ENCODE data around the gene VPS41.

The VPS41 gene

DNA sequence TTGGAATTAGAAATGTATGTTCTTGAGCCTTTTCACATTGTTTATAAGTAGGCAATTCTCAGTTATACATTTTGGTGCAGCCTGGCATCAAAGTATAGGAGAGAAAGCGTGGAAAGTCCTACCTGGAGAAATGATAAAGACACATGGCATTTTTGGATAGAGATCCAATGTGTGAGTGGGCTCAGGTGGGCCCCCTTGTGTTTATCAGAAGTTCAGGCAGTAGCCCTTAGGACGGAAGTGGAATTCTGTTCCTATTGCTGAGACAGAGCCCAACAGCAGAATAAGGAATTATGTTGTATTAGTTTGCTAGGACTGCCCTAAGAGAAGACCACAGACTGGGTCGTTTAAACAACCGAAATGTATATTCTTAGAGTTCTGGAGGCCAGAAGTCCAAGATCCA is 192.6 kb downstream of the VPS41 start:
- DNase-seq, result no peak

DNA sequence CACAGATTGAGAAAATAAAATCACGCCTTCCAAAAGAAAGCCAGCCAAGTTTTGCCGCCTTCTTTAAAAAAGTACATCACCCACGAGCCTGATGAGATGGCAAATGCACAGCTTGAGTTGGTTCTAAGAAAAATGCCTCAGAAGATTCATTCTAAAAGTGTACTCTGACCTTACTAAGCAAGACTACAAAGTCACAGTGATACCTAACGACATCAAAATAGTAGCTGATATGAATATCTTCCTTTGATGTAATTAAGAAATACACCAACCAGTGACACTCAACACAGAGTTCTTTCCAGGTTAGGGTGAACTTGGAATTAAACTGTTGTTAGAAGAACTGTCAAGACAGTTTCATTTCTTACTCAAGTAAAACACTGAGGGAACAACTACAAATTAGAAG is 199.9 kb downstream of the VPS41 start:
- no peak for DNase-seq

DNA sequence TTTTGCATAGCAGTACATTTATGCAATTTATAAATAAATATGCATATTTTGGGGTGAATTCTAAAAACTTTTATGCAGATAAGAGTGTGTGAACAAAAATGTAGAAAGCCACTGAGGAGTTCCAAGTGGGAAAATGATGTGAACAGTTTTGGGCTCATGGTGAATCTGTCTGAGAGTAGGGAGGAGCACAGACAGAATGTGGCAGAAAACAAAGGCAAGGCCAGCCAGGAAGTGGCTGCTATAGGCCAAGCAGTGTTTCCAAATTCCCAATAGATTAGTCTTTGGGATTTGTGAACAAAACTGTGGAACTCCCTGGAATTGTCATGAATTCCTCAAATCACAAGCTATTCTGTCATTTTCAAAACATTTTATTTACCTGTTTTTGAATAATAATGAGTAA is 204.2 kb downstream of the VPS41 start:
- DNase-seq, result no peak

DNA sequence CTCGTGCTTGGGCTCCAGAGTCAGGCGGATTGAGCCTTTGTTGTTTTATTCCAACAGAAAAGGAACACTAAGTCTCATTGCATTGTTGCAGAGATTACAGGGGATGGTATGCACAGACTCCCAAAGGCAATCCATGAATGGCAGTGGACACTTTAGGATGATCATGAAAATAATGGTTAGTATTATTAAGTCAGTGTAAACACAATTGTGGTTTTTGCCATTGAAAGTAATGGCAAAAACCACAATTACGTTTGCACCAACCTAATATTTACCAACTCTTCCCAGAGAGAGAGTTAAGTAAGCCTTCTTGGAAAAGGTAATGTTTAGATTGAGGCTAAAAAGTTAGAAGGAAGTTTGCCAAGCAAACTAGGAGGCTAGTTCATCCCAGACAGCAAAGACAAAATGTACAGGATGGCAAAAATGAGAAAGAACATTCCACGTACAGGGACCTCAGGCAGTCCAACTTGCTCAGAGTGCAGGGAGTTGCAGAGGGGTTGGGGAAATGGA is 204.9 kb downstream of the VPS41 start:
- DNase-seq, result no peak

DNA sequence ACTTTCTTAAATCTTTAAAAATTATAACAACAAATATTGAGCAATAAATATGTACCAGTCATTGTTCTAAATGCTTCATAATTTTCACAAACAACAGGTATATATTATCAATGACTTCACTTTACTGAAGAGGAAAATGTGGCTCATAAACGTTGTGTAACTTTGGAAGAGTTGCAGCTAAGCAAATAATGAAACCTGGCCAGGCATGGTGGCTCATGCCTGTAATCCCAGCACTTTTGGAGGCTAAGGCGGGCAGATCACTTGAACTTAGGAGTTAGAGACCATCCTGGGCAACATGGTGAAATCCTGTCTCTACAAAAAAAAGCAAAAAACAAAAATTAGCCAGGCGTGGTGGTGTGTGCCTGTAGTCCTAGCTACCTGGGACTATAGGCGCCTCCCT is 205.9 kb downstream of the VPS41 start:
- DNase-seq, result no peak

DNA sequence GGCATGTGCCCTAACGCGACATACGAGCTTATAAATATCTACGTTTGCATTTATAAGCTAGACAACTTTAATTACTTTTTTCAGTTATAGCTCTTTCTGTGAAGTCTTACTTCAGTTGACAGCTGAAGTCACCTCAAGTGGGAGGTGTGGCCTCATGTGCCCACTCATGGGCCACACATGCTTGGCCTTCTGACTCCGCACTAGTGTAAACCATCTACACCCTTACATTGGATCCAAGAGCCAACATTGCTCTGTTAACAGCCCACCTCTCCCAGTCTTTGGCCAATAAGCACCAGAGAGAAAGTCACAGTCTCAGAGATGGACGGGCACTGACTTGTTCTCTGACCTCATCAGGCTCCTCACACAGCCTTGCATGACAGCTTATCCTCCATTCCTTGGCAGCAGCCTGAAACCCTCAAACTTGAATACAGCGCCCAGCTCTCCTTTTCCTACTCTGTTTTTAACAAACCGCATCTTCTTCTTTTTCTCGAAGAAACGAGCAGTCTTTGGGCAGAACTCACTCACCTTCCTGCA is 206.9 kb downstream of the VPS41 start:
- DNase-seq, result no peak

DNA sequence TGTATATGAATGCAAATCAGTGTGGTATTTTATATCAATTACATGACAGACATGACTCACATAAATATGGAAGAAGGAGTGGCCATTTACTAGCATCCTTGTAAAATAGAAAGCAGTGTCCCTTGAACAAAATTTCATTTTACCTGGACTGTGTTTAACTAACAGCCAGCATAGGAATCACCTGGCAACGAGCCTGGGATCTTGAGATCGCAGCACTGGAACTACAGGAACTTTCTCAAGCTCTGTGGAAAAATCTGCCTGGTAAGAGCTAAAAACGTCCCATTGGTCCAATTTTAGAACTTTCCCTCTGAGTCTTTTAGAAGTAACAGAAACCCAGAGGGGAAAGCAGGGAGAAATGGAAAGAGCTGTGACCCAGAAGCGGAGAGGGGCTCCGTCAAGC is 208.9 kb downstream of the VPS41 start:
- no peak for DNase-seq

DNA sequence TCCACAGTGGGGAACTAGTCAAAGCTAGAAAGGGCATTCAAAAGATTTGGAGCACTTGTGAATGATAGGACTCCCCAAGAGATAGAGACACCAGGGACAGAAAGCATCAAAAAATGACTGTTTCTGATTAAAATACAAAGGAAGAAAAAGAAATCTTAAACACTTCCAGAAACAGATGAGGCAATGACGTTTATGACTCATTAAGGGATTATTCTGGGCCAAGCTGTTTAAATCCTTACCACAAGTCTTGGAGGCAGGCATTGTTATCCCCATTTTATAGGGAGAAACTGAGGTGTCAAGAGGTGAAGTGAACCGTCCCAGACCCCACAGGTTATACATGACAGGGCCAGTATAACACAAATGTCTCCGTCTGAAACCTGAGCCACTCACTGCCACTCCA is 209.5 kb downstream of the VPS41 start:
- no peak for DNase-seq

DNA sequence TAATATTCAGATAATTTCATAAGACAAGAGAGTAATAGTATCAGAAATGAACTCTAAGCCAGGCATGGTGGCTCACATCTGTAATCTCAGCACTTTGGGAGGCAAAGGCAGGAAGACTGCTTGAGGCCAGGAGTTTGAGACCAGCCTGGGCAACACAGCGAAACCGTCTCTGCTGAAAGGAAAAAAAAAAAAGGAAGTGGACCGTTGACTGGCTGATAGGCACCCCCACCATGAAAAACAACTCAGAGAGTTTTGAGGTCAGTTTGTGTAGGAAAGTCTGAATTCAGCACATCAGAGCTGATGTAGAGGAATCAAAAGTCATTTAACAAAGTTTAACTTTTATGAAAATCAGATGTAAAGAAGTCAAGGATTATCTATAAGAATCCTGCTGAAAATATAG is 214.7 kb downstream of the VPS41 start:
- DNase-seq, result no peak

DNA sequence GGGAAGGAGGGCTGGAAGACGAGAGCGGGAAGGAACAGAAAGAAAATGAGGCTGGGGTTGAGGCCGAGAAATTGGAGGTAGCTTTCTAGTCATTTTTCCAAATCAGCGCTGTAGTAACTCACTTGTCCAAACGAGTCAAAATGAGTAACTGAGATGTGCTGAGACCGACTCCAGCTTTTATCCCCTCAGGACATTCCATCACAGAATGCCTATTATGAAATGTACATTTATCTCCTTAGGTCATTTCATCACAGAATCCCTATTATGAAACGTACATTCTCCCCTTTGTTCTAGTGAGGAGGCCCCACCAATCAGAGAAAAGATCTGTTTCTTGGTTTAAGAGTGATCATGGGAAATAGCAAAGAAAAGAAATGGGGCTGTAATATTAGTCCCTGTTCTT is 222.1 kb downstream of the VPS41 start:
- no peak for DNase-seq

DNA sequence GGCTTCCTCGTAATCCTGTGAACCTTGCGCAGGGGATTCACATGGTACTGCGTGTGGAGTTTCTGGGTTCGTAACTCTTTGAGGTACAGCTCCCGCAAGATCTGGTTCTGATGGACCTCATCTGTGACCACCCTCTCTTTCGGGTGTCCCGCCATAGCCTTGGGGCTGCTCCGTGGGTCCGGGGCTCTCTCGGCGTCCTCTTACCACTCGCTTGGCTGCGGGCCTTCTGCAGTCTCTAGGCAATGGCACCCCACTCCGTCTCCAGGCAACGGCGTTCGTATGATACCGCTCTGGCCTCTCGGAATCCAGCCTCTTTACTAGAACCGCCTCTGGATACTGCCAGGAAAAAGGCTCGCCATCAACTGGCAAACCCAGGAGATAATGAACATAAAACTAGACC is 223.1 kb downstream of the VPS41 start:
- no peak for DNase-seq

DNA sequence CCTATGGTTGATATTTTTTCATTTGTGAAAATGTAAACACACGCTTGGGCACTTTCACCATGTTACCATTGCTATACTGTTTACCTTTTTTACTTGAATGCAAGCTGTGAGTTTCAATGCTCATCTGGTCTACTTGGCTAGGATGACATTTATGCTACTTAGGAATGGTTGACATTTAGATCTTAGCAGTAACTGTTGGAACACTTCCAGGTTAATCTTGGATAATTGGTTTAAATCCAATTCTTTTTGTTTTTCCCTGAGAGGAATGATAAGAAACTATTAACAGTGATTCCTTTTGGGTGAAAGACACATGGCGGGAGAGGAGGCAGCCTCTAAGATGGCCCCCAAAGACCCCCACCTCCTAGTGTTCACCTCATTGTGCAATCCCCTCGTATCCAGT is 226.4 kb downstream of the VPS41 start:
- DNase-seq, result no peak

DNA sequence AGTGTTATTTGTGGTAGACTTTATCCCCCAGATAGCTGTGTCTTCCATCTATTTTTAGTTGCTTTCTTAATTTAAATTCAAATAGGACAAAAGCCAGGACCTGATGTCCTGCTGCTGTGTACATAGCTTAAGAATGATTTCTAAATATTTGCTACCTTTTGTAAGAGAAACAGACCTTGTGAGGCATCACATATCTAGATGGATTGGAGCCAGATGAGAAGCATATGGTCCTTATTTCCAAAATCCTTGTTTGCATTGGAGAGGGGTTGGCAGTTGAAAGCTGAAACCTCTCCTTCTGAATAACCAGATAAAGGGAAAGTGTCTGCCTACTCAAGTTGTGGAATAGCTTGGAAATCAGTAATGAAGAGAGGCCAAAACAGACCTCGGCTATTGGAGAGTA is 227.1 kb downstream of the VPS41 start:
- DNase-seq, result no peak

DNA sequence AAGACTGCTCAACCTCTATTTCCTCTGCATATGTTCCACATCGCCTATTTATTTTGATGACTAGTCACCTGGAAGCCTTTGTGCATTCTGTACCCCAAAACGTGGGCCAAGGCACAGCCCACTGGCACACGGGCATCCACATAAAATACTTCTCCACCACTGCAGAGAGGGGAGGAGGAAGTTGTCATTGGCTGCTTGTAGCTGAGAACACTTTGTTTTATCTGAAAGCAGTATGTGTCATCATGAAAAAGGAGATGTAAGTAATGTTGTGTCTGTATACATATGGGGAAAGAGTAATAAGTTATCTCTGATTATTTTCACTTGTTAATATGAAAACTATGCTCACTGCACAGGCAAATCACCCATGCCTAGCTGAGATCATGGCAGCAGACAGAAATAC is 229.6 kb downstream of the VPS41 start:
- no peak for DNase-seq

DNA sequence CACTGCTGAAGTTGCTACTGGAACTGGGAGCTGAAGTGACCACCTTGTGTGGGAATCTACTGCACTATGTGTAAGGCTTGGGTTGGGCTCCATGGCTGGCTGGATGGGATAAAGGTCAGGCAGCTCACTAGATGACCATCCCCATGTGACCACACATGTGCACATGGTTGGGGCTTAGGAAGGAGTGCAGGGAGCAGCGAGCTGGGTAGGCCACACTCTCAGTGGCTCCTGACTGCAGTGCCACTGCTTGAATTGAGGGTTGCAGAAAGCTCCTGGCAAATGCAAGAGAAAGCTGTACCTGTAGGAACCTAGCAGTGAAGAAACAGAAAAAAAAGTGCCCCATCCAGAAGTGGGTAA is 230.3 kb downstream of the VPS41 start:
- DNase-seq, result no peak

DNA sequence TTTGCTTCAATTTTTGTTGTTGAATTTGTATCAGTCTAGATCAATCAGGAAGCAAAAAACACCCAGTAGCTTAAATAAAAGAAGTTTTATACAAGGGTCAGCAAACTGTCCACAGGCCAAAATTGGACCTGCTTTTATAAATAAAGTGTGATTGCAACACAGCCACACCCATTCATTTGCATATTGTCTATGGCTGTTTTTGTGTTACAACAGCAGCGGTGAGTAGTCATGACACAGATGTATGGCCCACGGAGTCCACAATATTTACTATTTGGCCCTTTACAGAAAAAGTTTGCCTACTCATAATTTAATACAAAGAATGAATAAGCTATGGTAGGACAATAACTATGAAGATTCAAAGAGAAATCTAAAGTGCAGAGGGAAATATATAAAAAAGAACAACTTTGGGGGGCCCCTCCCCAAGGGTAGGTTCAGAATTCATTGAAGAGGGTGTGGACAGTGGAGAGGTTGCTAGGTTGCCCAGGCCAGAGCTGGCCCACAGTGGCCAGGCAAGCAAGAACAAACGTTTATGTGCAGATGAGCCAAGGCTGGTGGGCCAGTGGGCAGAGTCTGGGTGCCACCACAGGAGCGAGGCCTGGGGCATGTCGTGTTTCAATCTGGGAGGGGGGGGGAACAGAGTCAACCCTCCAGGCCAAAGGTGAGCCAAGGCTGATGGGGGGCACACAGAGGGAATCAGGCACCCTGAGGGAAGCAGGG is 230.9 kb downstream of the VPS41 start:
- DNase-seq, result no peak

DNA sequence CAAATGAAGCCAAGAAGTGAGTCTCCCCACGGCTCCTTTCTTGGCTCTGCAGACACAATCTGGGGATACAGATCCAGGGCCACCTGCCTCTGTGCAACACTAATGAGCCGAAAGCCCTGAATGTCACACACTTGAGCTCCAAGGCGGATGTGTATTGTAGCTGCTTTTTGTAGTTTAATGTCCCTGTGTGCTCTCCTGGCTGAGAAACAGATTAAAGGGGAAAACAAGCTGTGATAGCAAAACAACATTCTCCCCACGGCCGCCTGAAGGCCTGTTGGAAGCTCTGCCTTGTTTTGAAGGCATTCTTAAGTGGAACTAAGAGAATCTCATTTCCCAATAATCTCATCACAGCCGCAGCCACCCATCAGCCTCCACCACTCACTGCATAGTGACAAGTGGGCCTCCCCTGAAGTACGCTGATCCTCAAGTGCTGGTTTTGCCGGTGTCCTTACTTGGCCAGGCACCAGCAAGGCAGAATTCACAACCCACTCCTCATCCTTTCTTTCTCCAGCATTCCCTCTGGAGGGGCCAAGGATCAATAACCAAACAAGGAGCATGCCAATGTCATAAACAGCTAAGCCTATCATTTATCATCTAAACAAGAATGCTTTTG is 233.4 kb downstream of the VPS41 start:
- no peak for DNase-seq

DNA sequence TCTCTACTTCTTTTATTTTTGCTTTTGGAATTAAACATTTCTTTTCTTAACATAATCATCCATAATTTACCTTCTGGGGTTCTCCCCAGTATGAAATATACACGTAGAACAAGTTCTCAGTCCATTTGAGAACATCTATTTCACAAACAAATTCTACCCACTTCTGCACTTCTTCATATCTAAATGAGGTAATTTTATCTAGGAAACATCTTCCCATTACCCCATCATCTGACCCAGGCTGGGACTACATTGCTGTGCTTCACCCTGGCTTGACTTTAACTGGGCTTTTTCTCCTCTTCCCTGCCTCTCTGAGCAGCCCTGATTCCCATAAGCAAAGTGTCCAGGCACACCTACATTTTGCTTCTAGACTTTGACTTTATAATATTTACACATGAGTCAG is 234.5 kb downstream of the VPS41 start:
- no peak for DNase-seq

DNA sequence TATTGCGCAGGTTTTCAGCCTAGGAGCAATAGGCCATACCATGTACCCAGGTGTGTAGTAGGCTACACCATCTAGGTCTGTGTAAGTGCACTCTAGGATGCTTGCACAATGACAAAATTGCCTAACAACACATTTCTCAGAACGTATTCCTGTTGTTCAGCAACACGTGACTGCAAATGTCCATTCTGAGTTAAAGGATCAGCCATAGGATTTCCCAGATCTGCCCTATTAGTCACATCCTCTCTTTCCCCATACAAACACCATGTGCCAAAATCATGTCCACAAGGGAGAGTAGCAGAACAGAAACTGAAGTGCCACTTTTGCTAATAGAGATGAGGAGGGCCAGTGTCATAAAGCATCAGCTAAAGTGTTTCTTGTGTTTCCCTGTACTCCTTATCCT is 235.2 kb downstream of the VPS41 start:
- no peak for DNase-seq
